Parathyroid adenoma (tissue), 2 donors: ENCODE measurements around the gene CDHR2.

ENCODE experiments used
- H2AFZ ChIP-seq: fragments of 300-600 bp; sonication (generic); one replicate; pipeline ENCODE4 v1.7.0; 2017; ENCODE audit warnings: antibody characterized with exemption, mild to moderate bottlenecking
- H3K27ac ChIP-seq: fragments of 300-600 bp; sonication (generic); one replicate; pipeline ENCODE4 v1.7.0; 2017
- H3K27me3 ChIP-seq: fragments of 300-600 bp; sonication (generic); one replicate; pipeline ENCODE4 v1.7.0; 2017; ENCODE audit warnings: low read length; ENCODE audit not compliant: control insufficient read depth, insufficient read depth
- H3K36me3 ChIP-seq: fragments of 300-600 bp; sonication (generic); one replicate; pipeline ENCODE4 v1.7.0; 2017; ENCODE audit warnings: low read length; ENCODE audit not compliant: control insufficient read depth, insufficient read depth
- H3K4me1 ChIP-seq: fragments of 300-600 bp; sonication (generic); one replicate; pipeline ENCODE4 v1.7.0; 2017; ENCODE audit warnings: control low read depth
- H3K4me2 ChIP-seq: fragments of 300-600 bp; sonication (generic); one replicate; pipeline ENCODE4 v1.7.0; 2017; ENCODE audit warnings: low read length
- H3K4me3 ChIP-seq: fragments of 300-600 bp; sonication (generic); one replicate; pipeline ENCODE4 v1.7.0; 2017; ENCODE audit warnings: low read depth, low read length
- H3K79me2 ChIP-seq: fragments of 300-600 bp; sonication (generic); one replicate; pipeline ENCODE4 v1.7.0; 2017; ENCODE audit warnings: control low read depth
- H3K9ac ChIP-seq: fragments of 300-600 bp; sonication (generic); one replicate; pipeline ENCODE4 v1.7.0; 2017; ENCODE audit warnings: mild to moderate bottlenecking
- H3K9me3 ChIP-seq: fragments of 300-600 bp; sonication (generic); one replicate; pipeline ENCODE4 v1.7.0; 2017; ENCODE audit warnings: low read length; ENCODE audit not compliant: control insufficient read depth
- CTCF ChIP-seq: fragments of 300-600 bp; sonication (generic); IDR thresholded peaks from one replicate; pipeline ENCODE4 v1.7.0; 2017; ENCODE audit warnings: antibody characterized with exemption, mild to moderate bottlenecking
- donor health status: primary hyperparathyroidism.

CDHR2 gene

GRCh38 chr5:176619203-176619568, 70.0 kb downstream of the CDHR2 start:
- Histone ChIP-seq H3K36me3 (no peaks in the 10 kb centered on the region), H3K27ac (no peak overlapping the region), H3K4me2 (no peak overlapping the region), H3K4me3 (no peak overlapping the region), H3K4me1 (peaks cover 11% of the 10 kb centered on the region), H2AFZ (peak overlapping the region; percentile 49), H3K9me3 (no peaks in the 10 kb centered on the region), H3K27me3 (no peaks in the 10 kb centered on the region), H3K9ac (no peak overlapping the region), H3K79me2 (no peaks in the 10 kb centered on the region)
- peak; percentile 27 for TF ChIP-seq CTCF

- Histone ChIP-seq H3K27me3 (no peaks in the 10 kb centered on the region), H3K9ac (no peak overlapping the region), H3K27ac (no peak overlapping the region), H3K4me2 (no peak overlapping the region), H2AFZ (peak overlapping the region; percentile 49), H3K79me2 (no peaks in the 10 kb centered on the region), H3K4me3 (no peak overlapping the region), H3K4me1 (peaks cover 10% of the 10 kb centered on the region), H3K36me3 (no peaks in the 10 kb centered on the region), H3K9me3 (no peaks in the 10 kb centered on the region)
- TF ChIP-seq CTCF = no peak
Observed at GRCh38 chr5:176619569-176620332, 70.6 kb downstream of the CDHR2 start.

GRCh38 chr5:176620333-176620981, 71.3 kb downstream of the CDHR2 start:
- Histone ChIP-seq H3K79me2 (no peaks in the 10 kb centered on the region), H3K27ac (no peak overlapping the region), H2AFZ (peak overlapping the region; percentile 54), H3K4me2 (no peak overlapping the region), H3K9me3 (no peaks in the 10 kb centered on the region), H3K9ac (no peak overlapping the region), H3K36me3 (no peaks in the 10 kb centered on the region), H3K27me3 (no peaks in the 10 kb centered on the region), H3K4me1 (peaks cover 10% of the 10 kb centered on the region), H3K4me3 (no peak overlapping the region)
- TF ChIP-seq CTCF = no peak

GRCh38 chr5:176621661-176622079, 72.5 kb downstream of the CDHR2 start:
- no peak overlapping the region for H3K27ac ChIP-seq
- no peak overlapping the region for H2AFZ ChIP-seq
- peaks cover 10% of the 10 kb centered on the region for H3K4me1 ChIP-seq
- H3K9me3 ChIP-seq = no peaks in the 10 kb centered on the region
- H3K79me2 ChIP-seq = no peaks in the 10 kb centered on the region
- no peaks in the 10 kb centered on the region for H3K36me3 ChIP-seq
- H3K4me3 ChIP-seq = no peak overlapping the region
- TF ChIP-seq CTCF = no peak
- no peak overlapping the region for H3K9ac ChIP-seq
- H3K27me3 ChIP-seq = no peaks in the 10 kb centered on the region
- H3K4me2 ChIP-seq = no peak overlapping the region
